Measurements from ENCODE around the gene MTHFSD.

The MTHFSD gene

GRCh38 chr16:86502856-86503748, 51.9 kb downstream of the MTHFSD start:
- DNase-seq (ENCODE audit: low read depth), result no peak

- DNase-seq (ENCODE audit: low read depth), result no peak
Observed at GRCh38 chr16:86501989-86502855, 52.8 kb downstream of the MTHFSD start.

- DNase-seq (ENCODE audit: low read depth), result no peak
Observed at GRCh38 chr16:86500708-86501510, 54.1 kb downstream of the MTHFSD start.

- no peak for DNase-seq (ENCODE audit: low read depth)
Observed at GRCh38 chr16:86499889-86500707, 54.9 kb downstream of the MTHFSD start.

GRCh38 chr16:86499440-86499786, 55.6 kb downstream of the MTHFSD start:
- no peak for DNase-seq (ENCODE audit: low read depth)

GRCh38 chr16:86498671-86499439, 56.2 kb downstream of the MTHFSD start:
- no peak for DNase-seq (ENCODE audit: low read depth)

- DNase-seq (ENCODE audit: low read depth), result no peak
Observed at GRCh38 chr16:86498155-86498670, 56.8 kb downstream of the MTHFSD start.

GRCh38 chr16:86497551-86498021, 57.4 kb downstream of the MTHFSD start:
- no peak for DNase-seq (ENCODE audit: low read depth)

- no peak for DNase-seq (ENCODE audit: low read depth)
Observed at GRCh38 chr16:86496929-86497461, 58.0 kb downstream of the MTHFSD start.

- no peak for DNase-seq (ENCODE audit: low read depth)
Observed at GRCh38 chr16:86496262-86496928, 58.6 kb downstream of the MTHFSD start.

- no peak for DNase-seq (ENCODE audit: low read depth)
Observed at GRCh38 chr16:86495756-86496261, 59.2 kb downstream of the MTHFSD start.

GRCh38 chr16:86495357-86495701, 59.7 kb downstream of the MTHFSD start:
- no peak for DNase-seq (ENCODE audit: low read depth)

- DNase-seq (ENCODE audit: low read depth), result no peak
Observed at GRCh38 chr16:86494565-86495356, 60.3 kb downstream of the MTHFSD start.

- DNase-seq (ENCODE audit: low read depth), result no peak
Observed at GRCh38 chr16:86494039-86494564, 60.9 kb downstream of the MTHFSD start.

GRCh38 chr16:86492961-86493629, 61.9 kb downstream of the MTHFSD start:
- no peak for DNase-seq (ENCODE audit: low read depth)

- no peak for DNase-seq (ENCODE audit: low read depth)
Observed at GRCh38 chr16:86492267-86492960, 62.6 kb downstream of the MTHFSD start.

GRCh38 chr16:86491640-86492023, 63.4 kb downstream of the MTHFSD start:
- no peak for DNase-seq (ENCODE audit: low read depth)

Data from stimulated activated CD8-positive, alpha-beta memory T cell treated with anti-CD3 and anti-CD28 coated beads, Interleukin-15, amount 100 ng/mL, for 24 hours (primary cell).